ENCODE data around the gene NBEA. TPM values are rescaled to one million over a fixed set of nuclear protein-coding genes. Genes with fewer than 3 reads are reported as not detected.

The NBEA gene
- total RNA-seq, 1 experiment from 2014 or later: 0.16 TPM

GRCh38 chr13:35603593-35604285, 661.7 kb downstream of the NBEA start:
- no peaks in the 10 kb centered on the region for H3K9me3 ChIP-seq
- H3K4me3 ChIP-seq: no peak overlapping the region
- no peaks in the 10 kb centered on the region for H3K36me3 ChIP-seq
- no peaks in the 10 kb centered on the region for H3K27me3 ChIP-seq
- DNase-seq: no peak

GRCh38 chr13:35614666-35615065, 672.6 kb downstream of the NBEA start:
- DNase-seq: no peak
- Histone ChIP-seq H3K9me3 (no peaks in the 10 kb centered on the region), H3K36me3 (no peaks in the 10 kb centered on the region), H3K4me3 (no peak overlapping the region), H3K27me3 (no peaks in the 10 kb centered on the region)

- DNase-seq: no peak
- H3K9me3 ChIP-seq: no peaks in the 10 kb centered on the region
- H3K4me3 ChIP-seq: no peak overlapping the region
- no peaks in the 10 kb centered on the region for H3K27me3 ChIP-seq
- H3K36me3 ChIP-seq: no peaks in the 10 kb centered on the region
Observed at GRCh38 chr13:35617420-35617819, 675.4 kb downstream of the NBEA start.

GRCh38 chr13:35618565-35619083, 676.6 kb downstream of the NBEA start:
- no peaks in the 10 kb centered on the region for H3K27me3 ChIP-seq
- H3K36me3 ChIP-seq: no peaks in the 10 kb centered on the region
- no peak for DNase-seq
- H3K9me3 ChIP-seq: no peaks in the 10 kb centered on the region
- no peak overlapping the region for H3K4me3 ChIP-seq

GRCh38 chr13:35621989-35622388, 679.9 kb downstream of the NBEA start:
- no peaks in the 10 kb centered on the region for H3K36me3 ChIP-seq
- no peak overlapping the region for H3K4me3 ChIP-seq
- no peaks in the 10 kb centered on the region for H3K27me3 ChIP-seq
- H3K9me3 ChIP-seq: no peaks in the 10 kb centered on the region
- DNase-seq: no peak

- Histone ChIP-seq H3K9me3 (no peaks in the 10 kb centered on the region), H3K36me3 (no peaks in the 10 kb centered on the region), H3K27me3 (no peaks in the 10 kb centered on the region), H3K4me3 (no peak overlapping the region)
- DNase-seq: no peak
Observed at GRCh38 chr13:35629026-35629425, 687.0 kb downstream of the NBEA start.

GRCh38 chr13:35630551-35631275, 688.6 kb downstream of the NBEA start:
- Histone ChIP-seq H3K27me3 (no peaks in the 10 kb centered on the region), H3K36me3 (no peaks in the 10 kb centered on the region), H3K9me3 (no peaks in the 10 kb centered on the region), H3K4me3 (no peak overlapping the region)
- peak; percentile 3 for DNase-seq

- H3K9me3 ChIP-seq: no peaks in the 10 kb centered on the region
- no peaks in the 10 kb centered on the region for H3K27me3 ChIP-seq
- no peak overlapping the region for H3K4me3 ChIP-seq
- DNase-seq: no peak
- no peaks in the 10 kb centered on the region for H3K36me3 ChIP-seq
Observed at GRCh38 chr13:35631666-35632065, 689.6 kb downstream of the NBEA start.

GRCh38 chr13:35643625-35644024, 701.6 kb downstream of the NBEA start:
- Histone ChIP-seq H3K4me3 (no peak overlapping the region), H3K27me3 (0 out of 2 replicates have a peak, but pooled peaks cover 2% of the 10 kb centered on the region), H3K9me3 (no peaks in the 10 kb centered on the region), H3K36me3 (no peaks in the 10 kb centered on the region)
- no peak for DNase-seq

- H3K4me3 ChIP-seq: no peak overlapping the region
- no peaks in the 10 kb centered on the region for H3K36me3 ChIP-seq
- 0 out of 2 replicates have a peak, but pooled peaks cover 2% of the 10 kb centered on the region for H3K27me3 ChIP-seq
- DNase-seq: no peak
- H3K9me3 ChIP-seq: no peaks in the 10 kb centered on the region
Observed at GRCh38 chr13:35646056-35646774, 704.1 kb downstream of the NBEA start.

- peak; percentile 4 for DNase-seq
- Histone ChIP-seq H3K4me3 (no peak overlapping the region), H3K9me3 (no peaks in the 10 kb centered on the region), H3K36me3 (no peaks in the 10 kb centered on the region), H3K27me3 (0 out of 2 replicates have a peak, but pooled peaks cover 2% of the 10 kb centered on the region)
Observed at GRCh38 chr13:35648201-35648600, 706.1 kb downstream of the NBEA start.

- Histone ChIP-seq H3K27me3 (0 out of 2 replicates have a peak, but pooled peaks cover 1% of the 10 kb centered on the region), H3K4me3 (no peak overlapping the region), H3K36me3 (no peaks in the 10 kb centered on the region), H3K9me3 (no peaks in the 10 kb centered on the region)
- DNase-seq: no peak
Observed at GRCh38 chr13:35649162-35649561, 707.1 kb downstream of the NBEA start.

GRCh38 chr13:35659796-35660195, 717.7 kb downstream of the NBEA start:
- DNase-seq: no peak
- H3K9me3 ChIP-seq: no peaks in the 10 kb centered on the region
- no peak overlapping the region for H3K4me3 ChIP-seq
- no peaks in the 10 kb centered on the region for H3K36me3 ChIP-seq
- no peaks in the 10 kb centered on the region for H3K27me3 ChIP-seq

GRCh38 chr13:35664747-35665146, 722.7 kb downstream of the NBEA start:
- no peaks in the 10 kb centered on the region for H3K36me3 ChIP-seq
- H3K4me3 ChIP-seq: no peak overlapping the region
- no peaks in the 10 kb centered on the region for H3K9me3 ChIP-seq
- no peaks in the 10 kb centered on the region for H3K27me3 ChIP-seq
- no peak for DNase-seq

- Histone ChIP-seq H3K9me3 (no peaks in the 10 kb centered on the region), H3K36me3 (no peaks in the 10 kb centered on the region), H3K4me3 (no peak overlapping the region), H3K27me3 (no peaks in the 10 kb centered on the region)
- no peak for DNase-seq
Observed at GRCh38 chr13:35669321-35669720, 727.3 kb downstream of the NBEA start.

GRCh38 chr13:35672611-35673010, 730.5 kb downstream of the NBEA start:
- H3K27me3 ChIP-seq: no peaks in the 10 kb centered on the region
- no peak overlapping the region for H3K4me3 ChIP-seq
- no peaks in the 10 kb centered on the region for H3K9me3 ChIP-seq
- H3K36me3 ChIP-seq: no peaks in the 10 kb centered on the region
- DNase-seq: no peak

GRCh38 chr13:35675651-35676050, 733.6 kb downstream of the NBEA start:
- no peaks in the 10 kb centered on the region for H3K36me3 ChIP-seq
- DNase-seq: no peak
- no peaks in the 10 kb centered on the region for H3K27me3 ChIP-seq
- no peaks in the 10 kb centered on the region for H3K9me3 ChIP-seq
- no peak overlapping the region for H3K4me3 ChIP-seq
